ENCODE results near the gene IKZF4.

DNA sequence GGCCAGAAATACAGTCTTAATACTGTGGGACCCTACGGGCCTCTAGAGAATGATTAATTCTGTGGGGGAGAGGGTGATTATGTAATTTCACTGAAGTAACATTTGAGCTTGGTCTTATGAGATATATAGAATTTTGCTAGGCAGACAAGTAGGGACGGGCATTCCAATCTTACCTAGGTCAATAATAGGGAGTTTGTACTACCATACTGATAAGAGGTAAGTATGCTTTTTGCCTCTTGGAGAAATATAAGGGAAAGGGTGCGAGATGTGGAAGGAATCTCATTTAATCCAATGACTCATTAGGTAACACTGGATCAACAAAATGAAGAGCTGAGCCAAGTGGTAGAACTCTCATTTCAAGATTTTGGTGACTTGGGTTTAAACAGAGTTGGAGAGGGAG lies 41.8 kb upstream of the IKZF4 start:
- TF ChIP-seq, protein P1, sequence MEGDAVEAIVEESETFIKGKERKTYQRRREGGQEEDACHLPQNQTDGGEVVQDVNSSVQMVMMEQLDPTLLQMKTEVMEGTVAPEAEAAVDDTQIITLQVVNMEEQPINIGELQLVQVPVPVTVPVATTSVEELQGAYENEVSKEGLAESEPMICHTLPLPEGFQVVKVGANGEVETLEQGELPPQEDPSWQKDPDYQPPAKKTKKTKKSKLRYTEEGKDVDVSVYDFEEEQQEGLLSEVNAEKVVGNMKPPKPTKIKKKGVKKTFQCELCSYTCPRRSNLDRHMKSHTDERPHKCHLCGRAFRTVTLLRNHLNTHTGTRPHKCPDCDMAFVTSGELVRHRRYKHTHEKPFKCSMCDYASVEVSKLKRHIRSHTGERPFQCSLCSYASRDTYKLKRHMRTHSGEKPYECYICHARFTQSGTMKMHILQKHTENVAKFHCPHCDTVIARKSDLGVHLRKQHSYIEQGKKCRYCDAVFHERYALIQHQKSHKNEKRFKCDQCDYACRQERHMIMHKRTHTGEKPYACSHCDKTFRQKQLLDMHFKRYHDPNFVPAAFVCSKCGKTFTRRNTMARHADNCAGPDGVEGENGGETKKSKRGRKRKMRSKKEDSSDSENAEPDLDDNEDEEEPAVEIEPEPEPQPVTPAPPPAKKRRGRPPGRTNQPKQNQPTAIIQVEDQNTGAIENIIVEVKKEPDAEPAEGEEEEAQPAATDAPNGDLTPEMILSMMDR (IDR thresholded peaks at IDR 0.05): no peak
- TF ChIP-seq ZFX (IDR thresholded peaks at IDR 0.05; ENCODE audit: borderline replicate concordance): no peak
